Gastrocnemius medialis (tissue), 4 donors: ENCODE results near the gene NDUFS6. TPM values are rescaled to one million over a fixed set of nuclear protein-coding genes. Genes with fewer than 3 reads are reported as not detected.

ENCODE experiments used
- ATAC-seq, 2 donors: fragments of 150-250 bp; one replicate each; pipeline ENCODE4 v1.9.1; 2016
- DNase-seq, 2 donors: peaks; one replicate each; pipeline ENCODE4 v3.0.0-alpha.2; 2019
- H3K27ac ChIP-seq, 4 donors: fragments of 200-600 bp; sonication (generic); 1 replicate in 1 of 4; 2 replicates in 3 of 4; pipeline ENCODE4 v1.5.1; 2016 to 2018; ENCODE audit warnings: mild to moderate bottlenecking in 2 of 4, moderate library complexity in 1 of 4
- H3K27me3 ChIP-seq, 3 donors: fragments of 200-600 bp; sonication (generic) in 2 of 3; 1 replicate in 1 of 3; 2 replicates in 2 of 3; pipeline versions ENCODE4 v1.5.1 to v1.6.0; 2016 to 2019; ENCODE audit warnings: mild to moderate bottlenecking in 1 of 3, moderate library complexity in 1 of 3
- H3K36me3 ChIP-seq, 2 donors: fragments of 200-600 bp; sonication (generic) in 1 of 2; one replicate each; pipeline ENCODE4 v1.5.1; 2017 to 2018
- H3K4me1 ChIP-seq, 2 donors: fragments of 200-600 bp; sonication (generic) in 1 of 2; one replicate each; pipeline ENCODE4 v1.5.1; 2016 to 2017; ENCODE audit warnings: mild to moderate bottlenecking in 2 of 2
- H3K4me3 ChIP-seq, 4 donors: fragments of 200-600 bp; sonication (generic) in 3 of 4; 1 replicate in 1 of 4; 2 replicates in 3 of 4; pipeline ENCODE4 v1.5.1; 2016 to 2019; ENCODE audit warnings: mild to moderate bottlenecking in 2 of 4
- H3K9me3 ChIP-seq, 3 donors: fragments of 200-600 bp; sonication (generic) in 2 of 3; 1 replicate in 1 of 3; 2 replicates in 2 of 3; pipeline ENCODE4 v1.5.1; 2016 to 2019
- CTCF ChIP-seq, 5 experiments: fragments of 450-650 bp in 3 of 5; fragments of 200-600 bp in 2 of 5; sonication (generic) in 2 of 5; IDR thresholded peaks in 4 of 5; conservative IDR thresholded peaks in 1 of 5; 1 replicate in 4 of 5; 2 replicates in 1 of 5; pipeline ENCODE4 v1.5.1; 2016 to 2019; ENCODE audit warnings: antibody characterized with exemption in 5 of 5, mild to moderate bottlenecking in 3 of 5, moderate library complexity in 3 of 5
- POLR2A ChIP-seq, 2 donors: fragments of 450-650 bp; IDR thresholded peaks; one replicate each; pipeline ENCODE4 v1.6.1; 2017; ENCODE audit warnings: antibody characterized with exemption in 2 of 2, mild to moderate bottlenecking in 2 of 2, moderate library complexity in 2 of 2
- in situ Hi-C, 4 donors: fragments of 200-750 bp; cut with MboI; loops; one replicate each; pipeline versions ENCODE4 v1.15.0 to v1.8.0; 2017; ENCODE audit warnings: low sequenced_read_pairs in 4 of 4
- intact Hi-C: fragments of 100-400 bp; cut with DNase I; formaldehyde crosslinking; loops from one replicate; pipeline ENCODE4 v1.15.1; 2023; ENCODE audit warnings: low total_unique reads
- total RNA-seq, 4 donors: library from RNA; depleted of rRNA; stranded (reverse); fragments of >200 nt; gene quantifications; one replicate each; pipeline versions ENCODE4 v1.1.0 to v1.2.3, GENCODE V29; 2016

Gene NDUFS6
- total RNA-seq, 4 donors from 2014 or later = 70.8 to 135 (median 106) TPM

GRCh38 chr5:1761453-1761755 is 39.8 kb upstream of the NDUFS6 start:
- DNase-seq (no peak), ATAC-seq (no peak)
- H3K27me3 ChIP-seq = peaks cover 4 to 11% (median 8%) of the 10 kb centered on the region in 3 donors
- intact Hi-C loops (no loop called here), in situ Hi-C loops (loop anchor here in 3 of 4 donors (25.0 kb wide), 1 partner anchor 276 kb away; no protein-coding TSS in a partner anchor)
- TF ChIP-seq CTCF (IDR thresholded peaks at IDR 0.05 in 4 of 5, conservative IDR thresholded peaks at IDR 0.05 in 1 of 5) = no peak
- TF ChIP-seq POLR2A (IDR thresholded peaks at IDR 0.05) = no peak
- no peak overlapping the region for H3K4me3 ChIP-seq
- no peak overlapping the region for H3K27ac ChIP-seq
- H3K36me3 ChIP-seq = no peaks in the 10 kb centered on the region
- H3K9me3 ChIP-seq = no peaks in the 10 kb centered on the region
- no peaks in the 10 kb centered on the region for H3K4me1 ChIP-seq

GRCh38 chr5:1762121-1762882 is 38.9 kb upstream of the NDUFS6 start:
- Histone ChIP-seq H3K4me1 (no peaks in the 10 kb centered on the region), H3K27me3 (peaks cover 4 to 13% (median 8%) of the 10 kb centered on the region in 3 donors), H3K27ac (no peak overlapping the region), H3K4me3 (no peak overlapping the region), H3K9me3 (no peaks in the 10 kb centered on the region), H3K36me3 (no peaks in the 10 kb centered on the region)
- TF ChIP-seq POLR2A (IDR thresholded peaks at IDR 0.05) (no peak), CTCF (IDR thresholded peaks at IDR 0.05 in 4 of 5, conservative IDR thresholded peaks at IDR 0.05 in 1 of 5) (no peak)
- DNase-seq (no peak), ATAC-seq (no peak)
- intact Hi-C loops = no loop called here
- in situ Hi-C loops = loop anchor here in 3 of 4 donors (25.0 kb wide), 1 partner anchor 275 kb away; no protein-coding TSS in a partner anchor

- H3K27me3 ChIP-seq = peaks cover 4 to 15% (median 11%) of the 10 kb centered on the region in 3 donors
- intact Hi-C loops = loop anchor here (1.0 kb wide), 1 partner anchor 275 kb away; no protein-coding TSS in a partner anchor
- in situ Hi-C loops = loop anchor here in 3 of 4 donors (25.0 kb wide), 1 partner anchor 274 kb away; no protein-coding TSS in a partner anchor
These were observed 38.2 kb upstream of the NDUFS6 start for GRCh38 chr5:1762883-1763547.

GRCh38 chr5:1763548-1763911 is 37.7 kb upstream of the NDUFS6 start:
- in situ Hi-C loops (loop anchor here in 3 of 4 donors (25.0 kb wide), 1 partner anchor 274 kb away; no protein-coding TSS in a partner anchor), intact Hi-C loops (loop anchor here (1.0 kb wide), 1 partner anchor 275 kb away; no protein-coding TSS in a partner anchor)
- Histone ChIP-seq H3K4me3 (no peak overlapping the region), H3K36me3 (no peaks in the 10 kb centered on the region), H3K27me3 (peaks cover 4 to 15% (median 11%) of the 10 kb centered on the region in 3 donors), H3K4me1 (no peaks in the 10 kb centered on the region), H3K27ac (no peak overlapping the region), H3K9me3 (no peaks in the 10 kb centered on the region)
- DNase-seq (no peak), ATAC-seq (no peak)
- TF ChIP-seq POLR2A (IDR thresholded peaks at IDR 0.05) = no peak
- peak in 2 of 5 experiments; percentile 48 to 51 for TF ChIP-seq CTCF (IDR thresholded peaks at IDR 0.05 in 4 of 5, conservative IDR thresholded peaks at IDR 0.05 in 1 of 5)

More at GRCh38 chr5:1762883-1763547, 38.2 kb upstream of the NDUFS6 start:
- ATAC-seq (no peak), DNase-seq (no peak)
- no peak overlapping the region for H3K4me3 ChIP-seq
- H3K36me3 ChIP-seq = no peaks in the 10 kb centered on the region
- TF ChIP-seq CTCF (IDR thresholded peaks at IDR 0.05 in 4 of 5, conservative IDR thresholded peaks at IDR 0.05 in 1 of 5) = no peak
- no peak for TF ChIP-seq POLR2A (IDR thresholded peaks at IDR 0.05)
- no peaks in the 10 kb centered on the region for H3K9me3 ChIP-seq
- H3K4me1 ChIP-seq = no peaks in the 10 kb centered on the region
- no peak overlapping the region for H3K27ac ChIP-seq
